RWPE2 (cell line): ENCODE measurements around the gene BMP6.

Source experiments
- ATAC-seq: fragments of 200-7000 bp; cut with Tn5 transposase; 3 replicates; pipeline ENCODE4 v1.9.1; 2021; ENCODE audit warnings: low read depth
- DNase-seq: peaks from one replicate; pipeline ENCODE4 v3.0.0-alpha.2; 2020; ENCODE audit warnings: low spot score
- H3K27ac ChIP-seq: fragments of 450-650 bp; 2 replicates; pipeline ENCODE4 v1.5.1; 2017; ENCODE audit warnings: mild to moderate bottlenecking; ENCODE audit not compliant: poor library complexity, severe bottlenecking
- H3K27me3 ChIP-seq: fragments of 250-450 bp; sonication (Bioruptor Pico); 2 replicates; pipeline ENCODE4 v1.5.1; 2021; ENCODE audit warnings: mild to moderate bottlenecking, moderate library complexity; ENCODE audit not compliant: insufficient read depth, poor library complexity, severe bottlenecking
- H3K36me3 ChIP-seq: fragments of 250-450 bp; sonication (Bioruptor Pico); 2 replicates; pipeline ENCODE4 v1.5.1; 2020; ENCODE audit warnings: low read depth, mild to moderate bottlenecking, moderate library complexity
- H3K4me1 ChIP-seq: fragments of 250-450 bp; sonication (Bioruptor Pico); 2 replicates; pipeline ENCODE4 v1.5.1; 2021; ENCODE audit warnings: mild to moderate bottlenecking, moderate library complexity; ENCODE audit not compliant: insufficient read depth, poor library complexity, severe bottlenecking
- H3K4me3 ChIP-seq: fragments of 250-450 bp; sonication (Bioruptor Pico); 2 replicates; pipeline ENCODE4 v1.5.1; 2021; ENCODE audit warnings: mild to moderate bottlenecking, moderate library complexity; ENCODE audit not compliant: severe bottlenecking
- H3K9me3 ChIP-seq: fragments of 250-450 bp; sonication (Bioruptor Pico); 2 replicates; pipeline ENCODE4 v1.5.1; 2021; ENCODE audit warnings: mild to moderate bottlenecking, moderate library complexity; ENCODE audit not compliant: severe bottlenecking
- TF ChIP-seq, protein P1 (sequence below): fragments of 450-650 bp; IDR thresholded peaks from one replicate; pipeline ENCODE4 v1.5.1; 2017; ENCODE audit warnings: mild to moderate bottlenecking, moderate library complexity; ENCODE audit not compliant: poor library complexity, severe bottlenecking

Gene BMP6

DNA sequence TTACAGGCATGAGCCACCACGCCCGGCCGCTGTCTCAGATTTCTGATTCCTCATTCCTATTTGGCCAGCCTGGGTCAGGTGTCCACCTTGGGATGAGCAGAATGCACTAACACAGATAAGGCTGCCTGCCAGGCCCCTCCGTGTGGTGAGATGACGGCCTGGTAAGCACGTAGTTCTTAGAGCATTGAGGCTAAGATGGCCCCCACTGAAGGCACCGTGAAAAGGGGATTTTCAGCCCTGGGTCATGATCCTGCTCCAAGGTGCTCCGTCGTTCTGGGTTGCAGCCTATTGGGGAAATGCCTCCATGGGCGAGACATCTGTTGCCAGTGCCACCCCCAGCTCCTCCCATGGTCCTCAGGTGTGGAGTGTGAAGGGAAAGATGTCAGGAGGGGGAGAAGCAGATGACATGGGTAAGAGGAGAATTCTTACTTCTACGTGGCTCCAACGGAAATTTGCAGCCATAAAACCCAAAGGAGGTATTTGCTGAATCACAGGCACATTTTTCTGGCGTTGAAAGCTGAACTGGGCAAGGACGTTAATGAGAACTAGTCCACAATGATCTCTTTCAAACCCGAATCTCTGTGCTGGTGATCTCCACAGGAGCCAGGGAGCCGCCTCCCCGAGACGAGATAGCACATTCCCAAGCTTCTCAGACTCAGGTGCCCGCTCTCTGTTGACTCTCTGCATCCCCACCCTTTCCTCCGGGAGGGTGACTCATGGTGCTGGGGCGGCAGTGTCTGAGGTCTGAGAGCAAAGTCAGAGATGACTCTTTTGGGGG, 34.0 kb upstream of the BMP6 start:
- ATAC-seq, result peak; percentile 99
- TF ChIP-seq, protein P1, sequence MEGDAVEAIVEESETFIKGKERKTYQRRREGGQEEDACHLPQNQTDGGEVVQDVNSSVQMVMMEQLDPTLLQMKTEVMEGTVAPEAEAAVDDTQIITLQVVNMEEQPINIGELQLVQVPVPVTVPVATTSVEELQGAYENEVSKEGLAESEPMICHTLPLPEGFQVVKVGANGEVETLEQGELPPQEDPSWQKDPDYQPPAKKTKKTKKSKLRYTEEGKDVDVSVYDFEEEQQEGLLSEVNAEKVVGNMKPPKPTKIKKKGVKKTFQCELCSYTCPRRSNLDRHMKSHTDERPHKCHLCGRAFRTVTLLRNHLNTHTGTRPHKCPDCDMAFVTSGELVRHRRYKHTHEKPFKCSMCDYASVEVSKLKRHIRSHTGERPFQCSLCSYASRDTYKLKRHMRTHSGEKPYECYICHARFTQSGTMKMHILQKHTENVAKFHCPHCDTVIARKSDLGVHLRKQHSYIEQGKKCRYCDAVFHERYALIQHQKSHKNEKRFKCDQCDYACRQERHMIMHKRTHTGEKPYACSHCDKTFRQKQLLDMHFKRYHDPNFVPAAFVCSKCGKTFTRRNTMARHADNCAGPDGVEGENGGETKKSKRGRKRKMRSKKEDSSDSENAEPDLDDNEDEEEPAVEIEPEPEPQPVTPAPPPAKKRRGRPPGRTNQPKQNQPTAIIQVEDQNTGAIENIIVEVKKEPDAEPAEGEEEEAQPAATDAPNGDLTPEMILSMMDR, result no peak

DNA sequence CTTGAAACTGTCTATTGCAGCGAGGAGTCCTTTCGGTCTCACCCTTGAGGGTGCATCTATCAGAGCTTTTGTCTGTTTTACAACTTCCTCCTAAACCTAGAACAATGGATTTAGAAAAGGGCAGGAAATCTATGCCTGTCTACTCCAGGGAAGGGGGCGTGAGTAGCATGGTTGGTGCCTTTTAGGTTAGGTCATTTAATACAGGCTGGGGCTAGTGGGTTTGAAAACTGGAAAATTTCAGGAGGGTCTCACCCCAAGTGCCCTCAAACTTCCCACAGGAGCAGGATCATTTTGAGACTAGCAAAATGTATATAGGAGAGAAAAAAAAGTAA, 33.5 kb upstream of the BMP6 start:
- Histone ChIP-seq H3K9me3 (peaks cover 2% of the 10 kb centered on the region), H3K4me3 (no peak overlapping the region), H3K36me3 (no peaks in the 10 kb centered on the region), H3K27ac (peak overlapping the region; percentile 95), H3K27me3 (no peaks in the 10 kb centered on the region), H3K4me1 (peaks cover 23% of the 10 kb centered on the region)
- DNase-seq (no peak), ATAC-seq (no peak)
- TF ChIP-seq, protein P1, result no peak

More for the DNA sequence above, 34.0 kb upstream of the BMP6 start:
- Histone ChIP-seq H3K36me3 (no peaks in the 10 kb centered on the region), H3K9me3 (peaks cover 2% of the 10 kb centered on the region), H3K27ac (peak overlapping the region; percentile 95), H3K4me1 (peaks cover 19% of the 10 kb centered on the region), H3K27me3 (no peaks in the 10 kb centered on the region), H3K4me3 (no peak overlapping the region)
- peak; percentile 91 for DNase-seq

DNA sequence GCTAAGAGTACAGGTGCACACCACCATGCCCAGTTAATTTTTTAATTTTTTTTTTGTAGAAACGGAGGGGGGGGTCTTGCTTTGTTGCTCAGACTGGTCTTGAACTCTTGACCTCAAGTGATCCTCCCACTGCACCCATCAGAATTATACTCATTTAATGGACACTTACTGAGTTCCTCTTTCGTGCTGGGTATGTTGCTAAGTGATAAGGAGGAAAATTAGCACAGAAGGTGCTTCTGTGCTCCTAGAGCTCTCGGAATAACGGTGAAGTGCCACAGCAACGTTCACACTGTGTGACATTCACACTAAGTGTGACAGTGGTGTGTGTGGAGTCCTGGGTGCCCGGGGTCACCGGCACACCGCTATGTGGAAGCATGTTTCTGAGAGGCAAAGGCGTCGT, 32.1 kb upstream of the BMP6 start:
- Histone ChIP-seq H3K27me3 (no peaks in the 10 kb centered on the region), H3K9me3 (peaks cover 2% of the 10 kb centered on the region), H3K36me3 (no peaks in the 10 kb centered on the region), H3K4me1 (peaks cover 35% of the 10 kb centered on the region), H3K4me3 (no peak overlapping the region), H3K27ac (no peak overlapping the region)
- ATAC-seq, result no peak
- TF ChIP-seq, protein P1, result no peak
- DNase-seq, result no peak

DNA sequence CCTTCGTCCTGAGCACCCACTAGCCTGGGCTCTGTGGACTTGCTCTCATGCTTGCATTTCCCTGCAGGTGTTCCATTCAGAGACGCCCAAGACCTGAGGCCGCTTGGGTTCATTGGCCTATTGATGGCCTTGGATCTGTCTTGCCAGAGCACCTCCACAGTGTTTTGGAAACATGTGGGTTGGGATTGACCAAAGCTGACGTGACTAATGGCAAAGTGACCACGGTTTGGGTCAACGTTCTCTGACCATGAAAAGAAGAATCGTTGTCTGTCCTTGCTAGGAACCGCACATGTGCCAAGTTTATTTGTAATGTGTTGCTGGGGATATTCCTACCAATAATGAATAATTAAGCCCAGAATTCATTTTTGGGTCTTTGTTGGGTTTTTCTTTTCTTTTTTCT, 29.8 kb upstream of the BMP6 start:
- no peaks in the 10 kb centered on the region for H3K9me3 ChIP-seq
- TF ChIP-seq, protein P1, result no peak
- DNase-seq (no peak), ATAC-seq (no peak)
- H3K27me3 ChIP-seq, result no peaks in the 10 kb centered on the region
- H3K4me1 ChIP-seq, result peaks cover 38% of the 10 kb centered on the region
- H3K4me3 ChIP-seq, result no peak overlapping the region
- H3K36me3 ChIP-seq, result no peaks in the 10 kb centered on the region
- H3K27ac ChIP-seq, result no peak overlapping the region

DNA sequence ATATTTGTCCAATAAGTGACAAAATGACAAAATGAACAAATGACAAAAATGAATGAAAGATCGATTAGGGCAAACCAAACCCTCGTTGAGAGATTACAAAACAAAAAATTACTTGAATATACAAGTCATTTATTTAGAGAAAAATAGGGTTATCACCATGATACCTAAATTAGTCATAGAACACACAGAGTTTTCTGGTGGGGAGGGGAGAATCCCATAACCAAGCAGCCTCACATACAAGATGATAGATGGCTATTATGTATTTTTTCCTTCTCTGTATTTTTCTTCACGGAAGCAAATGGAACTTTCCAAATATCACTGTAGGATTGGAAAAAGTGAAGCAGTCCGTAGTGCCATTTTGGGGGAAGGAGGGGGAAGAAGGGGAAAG, 28.5 kb upstream of the BMP6 start:
- TF ChIP-seq, protein P1, result no peak
- Histone ChIP-seq H3K27me3 (no peaks in the 10 kb centered on the region), H3K36me3 (no peaks in the 10 kb centered on the region), H3K27ac (peak overlapping the region; percentile 82), H3K4me1 (peaks cover 26% of the 10 kb centered on the region), H3K4me3 (no peak overlapping the region), H3K9me3 (no peaks in the 10 kb centered on the region)
- no peak for ATAC-seq
- DNase-seq, result no peak
